Nucleus accumbens (tissue), 56 donors: Measurements from ENCODE around the gene TACSTD2.
A peak's percentile ranks its signal among the peaks of the same experiment; 100 is the strongest.
"Not testable (repeated sequence)": the region's sequence is repeated elsewhere in the genome, so short reads cannot be mapped to it uniquely, and the experiment has no call there.

Source experiments
- DNase-seq, 56 donors: peaks; one replicate each; lab custom pipeline; 2025; lab: John Stamatoyannopoulos, UW

TACSTD2 gene

GRCh38 chr1:58590019-58590418, 13.0 kb upstream of the TACSTD2 start:
- no peak for DNase-seq

- DNase-seq, result no peak
These were observed 11.3 kb upstream of the TACSTD2 start for GRCh38 chr1:58588396-58588795.

- no peak for DNase-seq
These were observed 10.6 kb upstream of the TACSTD2 start for GRCh38 chr1:58587667-58588066.

GRCh38 chr1:58586271-58586670, 9.2 kb upstream of the TACSTD2 start:
- no peak for DNase-seq

GRCh38 chr1:58585581-58586151, 8.6 kb upstream of the TACSTD2 start:
- no peak for DNase-seq

GRCh38 chr1:58585166-58585565, 8.1 kb upstream of the TACSTD2 start:
- no peak for DNase-seq

- no peak for DNase-seq
These were observed 7.2 kb upstream of the TACSTD2 start for GRCh38 chr1:58584082-58584895.

- DNase-seq, result no peak
These were observed 6.4 kb upstream of the TACSTD2 start for GRCh38 chr1:58583496-58583895.

- not testable (repeated sequence) for DNase-seq
These were observed 5.1 kb upstream of the TACSTD2 start for GRCh38 chr1:58582143-58582542.

GRCh38 chr1:58581641-58582040, 4.6 kb upstream of the TACSTD2 start:
- DNase-seq, result no peak

GRCh38 chr1:58580186-58580585, 3.1 kb upstream of the TACSTD2 start:
- DNase-seq, result peak in 23 of 56 donors; percentile 9 to 68 (median 27)

GRCh38 chr1:58577654-58578030, 590 bp upstream of the TACSTD2 start:
- no peak for DNase-seq

- DNase-seq, result peak in 1 of 56 donors; percentile 5
These were observed 726 bp downstream of the TACSTD2 start for GRCh38 chr1:58576325-58576726.

GRCh38 chr1:58575551-58576324, 1.3 kb downstream of the TACSTD2 start:
- DNase-seq, result no peak

- no peak for DNase-seq
These were observed 2.2 kb downstream of the TACSTD2 start for GRCh38 chr1:58574816-58575215.

GRCh38 chr1:58573705-58574591, 3.1 kb downstream of the TACSTD2 start:
- no peak for DNase-seq

GRCh38 chr1:58573138-58573537, 3.9 kb downstream of the TACSTD2 start:
- DNase-seq, result no peak

- DNase-seq, result no peak
These were observed 4.4 kb downstream of the TACSTD2 start for GRCh38 chr1:58572690-58573089.

GRCh38 chr1:58571616-58572015, 5.4 kb downstream of the TACSTD2 start:
- DNase-seq, result no peak

- peak in 30 of 56 donors; percentile 8 to 56 (median 24) for DNase-seq
These were observed 6.2 kb downstream of the TACSTD2 start for GRCh38 chr1:58570817-58571216.
